Common myeloid progenitor, CD34-positive (primary cell): ENCODE results near the gene FAM200B.

Experiments
- CTCF ChIA-PET: fragments of 350-600 bp; sonication (Branson Sonifier 250); formaldehyde crosslinking; loops from one replicate; lab custom pipeline; 2021; ENCODE audit warnings: antibody characterized with exemption; lab: Charles Lee
- POLR2A ChIA-PET: fragments of 350-600 bp; sonication (Branson Sonifier 250); formaldehyde crosslinking; loops from one replicate; lab custom pipeline; 2021; ENCODE audit warnings: antibody characterized with exemption; lab: Charles Lee
- DNase-seq, 3 donors: peaks; one replicate each; pipeline versions ENCODE4 v3.0.0 to v3.0.0-alpha.2; 2013
- H3K27ac ChIP-seq, 2 experiments: 1 replicate in 1 of 2; 2 replicates in 1 of 2; pipeline ENCODE4 v1.7.0; 2013; ENCODE audit warnings: inconsistent platforms in 2 of 2, low read length in 2 of 2, mild to moderate bottlenecking in 2 of 2, low read depth in 1 of 2, moderate library complexity in 1 of 2; ENCODE audit not compliant: severe bottlenecking in 2 of 2, insufficient read depth in 1 of 2, poor library complexity in 1 of 2
- H3K27me3 ChIP-seq, 5 experiments: replicated peaks in 2 of 5; 1 replicate in 3 of 5; 2 replicates in 2 of 5; pipeline versions ENCODE4 v1.6.1 to v1.7.0; 2013; ENCODE audit warnings: low read length in 4 of 5, mild to moderate bottlenecking in 2 of 5, moderate library complexity in 2 of 5, inconsistent platforms in 1 of 5; ENCODE audit not compliant: insufficient read depth in 5 of 5, control insufficient read depth in 4 of 5
- H3K36me3 ChIP-seq, 4 experiments: 1 replicate in 2 of 4; 2 replicates in 2 of 4; pipeline versions ENCODE4 v1.6.1 to v1.7.0; 2013; ENCODE audit warnings: low read length in 3 of 4, control low read depth in 1 of 4, mild to moderate bottlenecking in 1 of 4; ENCODE audit not compliant: control insufficient read depth in 4 of 4, insufficient read depth in 4 of 4
- H3K4me1 ChIP-seq, 4 experiments: 1 replicate in 3 of 4; 2 replicates in 1 of 4; pipeline versions ENCODE4 v1.6.1 to v1.7.1; 2013; ENCODE audit warnings: low read length in 3 of 4, mild to moderate bottlenecking in 3 of 4, control low read depth in 1 of 4, inconsistent platforms in 1 of 4, moderate library complexity in 1 of 4; ENCODE audit not compliant: control insufficient read depth in 4 of 4, insufficient read depth in 4 of 4; ENCODE audit errors: control extremely low read depth in 1 of 4
- H3K4me3 ChIP-seq, 7 experiments: 1 replicate in 4 of 7; 2 replicates in 3 of 7; pipeline versions ENCODE4 v1.5.1 to v1.7.0; 2013; ENCODE audit warnings: mild to moderate bottlenecking in 7 of 7, low read length in 6 of 7, moderate library complexity in 6 of 7, inconsistent platforms in 2 of 7, low read depth in 2 of 7, control low read depth in 1 of 7; ENCODE audit not compliant: insufficient read depth in 4 of 7, control insufficient read depth in 1 of 7; ENCODE audit errors: extremely low read depth in 1 of 7
- H3K9me3 ChIP-seq, 5 experiments: 1 replicate in 4 of 5; 2 replicates in 1 of 5; pipeline versions ENCODE4 v1.6.1 to v1.7.1; 2013; ENCODE audit warnings: low read length in 4 of 5, mild to moderate bottlenecking in 2 of 5, inconsistent platforms in 1 of 5, low read depth in 1 of 5, moderate library complexity in 1 of 5; ENCODE audit not compliant: control insufficient read depth in 4 of 5, insufficient read depth in 2 of 5; ENCODE audit errors: control extremely low read depth in 1 of 5
- WGBS: methylation state at CpG from one replicate; pipeline ENCODE4 v1.1.5; 2013; ENCODE audit not compliant: insufficient coverage; 5-methylcytosine and 5-hydroxymethylcytosine counted together

FAM200B gene

GRCh38 chr4:15682242-15683142 lies 865 bp downstream of the FAM200B start:
- Histone ChIP-seq H3K4me3 (peak overlapping the region; percentile 79 to 99 (median 94)), H3K27ac (peak overlapping the region; percentile 71 to 92), H3K27me3 (no peaks in the 10 kb centered on the region), H3K36me3 (peaks cover 7 to 15% (median 9%) of the 10 kb centered on the region in 4 experiments), H3K4me1 (peaks cover 13 to 27% (median 19%) of the 10 kb centered on the region in 4 experiments), H3K9me3 (no peaks in the 10 kb centered on the region)
- CTCF ChIA-PET = interaction anchor here (0.6 to 2.2 kb wide), 4 partner anchors 25 to 501 kb away, joined by 3 to 6 read pairs (median 3); no protein-coding TSS in a partner anchor
- POLR2A ChIA-PET = interaction anchor here (0.7 kb wide), 1 partner anchor 26 kb away, joined by 3 read pairs; no protein-coding TSS in a partner anchor
- 90% methylated on average over 2 of the region's 6 CpGs for WGBS
- peak in 2 of 3 donors; percentile 36 to 45 for DNase-seq

GRCh38 chr4:15683143-15683495 lies 1.5 kb downstream of the FAM200B start:
- H3K4me3 ChIP-seq = peak overlapping the region in 1 of 7 experiments; percentile 79
- ChIA-PET CTCF (interaction anchor here (0.6 to 1.4 kb wide), 3 partner anchors 30 to 501 kb away, joined by 3 read pairs; no protein-coding TSS in a partner anchor), POLR2A (no interaction called here)
- 100% methylated on average over 1 of the region's 2 CpGs for WGBS
- peaks cover 13 to 26% (median 19%) of the 10 kb centered on the region in 4 experiments for H3K4me1 ChIP-seq
- H3K9me3 ChIP-seq = no peaks in the 10 kb centered on the region
- peak in 1 of 3 donors; percentile 28 for DNase-seq
- peaks cover 7 to 20% (median 9%) of the 10 kb centered on the region in 4 experiments for H3K36me3 ChIP-seq
- H3K27ac ChIP-seq = no peak overlapping the region
- H3K27me3 ChIP-seq = no peaks in the 10 kb centered on the region

- Histone ChIP-seq H3K4me3 (no peak overlapping the region), H3K9me3 (no peaks in the 10 kb centered on the region), H3K4me1 (peaks cover 13 to 24% (median 17%) of the 10 kb centered on the region in 4 experiments), H3K27ac (no peak overlapping the region), H3K27me3 (no peaks in the 10 kb centered on the region), H3K36me3 (peaks cover 7 to 22% (median 9%) of the 10 kb centered on the region in 4 experiments)
- ChIA-PET POLR2A (no interaction called here), CTCF (interaction anchor here (0.8 to 1.4 kb wide), 3 partner anchors 18 to 208 kb away, joined by 3 read pairs; partner anchors contain the start of gene BST1)
- WGBS = 100% methylated on average over 1 of the region's 1 CpG
- no peak for DNase-seq
Measured at GRCh38 chr4:15684498-15684897, 2.9 kb downstream of the FAM200B start.

- no peak overlapping the region for H3K27ac ChIP-seq
- no peaks in the 10 kb centered on the region for H3K9me3 ChIP-seq
- peaks cover 2 to 8% (median 2%) of the 10 kb centered on the region in 4 experiments for H3K4me1 ChIP-seq
- no peak for DNase-seq
- H3K27me3 ChIP-seq = no peaks in the 10 kb centered on the region
- H3K36me3 ChIP-seq = peaks cover 7 to 22% (median 9%) of the 10 kb centered on the region in 4 experiments
- 100% methylated on average over 2 of the region's 5 CpGs for WGBS
- CTCF ChIA-PET = interaction anchor here (1.5 kb wide), 1 partner anchor 12 kb away, joined by 3 read pairs; no protein-coding TSS in a partner anchor
- POLR2A ChIA-PET = no interaction called here
- no peak overlapping the region for H3K4me3 ChIP-seq
Measured at GRCh38 chr4:15688051-15688450, 6.4 kb downstream of the FAM200B start.

- peaks cover 0 to 5% (median 1%) of the 10 kb centered on the region in 4 experiments for H3K4me1 ChIP-seq
- CTCF ChIA-PET = no interaction called here
- 71% methylated on average over 1 of the region's 2 CpGs for WGBS
- no peak overlapping the region for H3K27ac ChIP-seq
- no peak overlapping the region for H3K4me3 ChIP-seq
- H3K27me3 ChIP-seq = no peaks in the 10 kb centered on the region
- no peaks in the 10 kb centered on the region for H3K9me3 ChIP-seq
- H3K36me3 ChIP-seq = peaks cover 7 to 22% (median 9%) of the 10 kb centered on the region in 4 experiments
- no peak for DNase-seq
- POLR2A ChIA-PET = no interaction called here
Measured at GRCh38 chr4:15689540-15689939, 7.9 kb downstream of the FAM200B start.

- no peak for DNase-seq
- WGBS = 100% methylated on average over 1 of the region's 7 CpGs
- Histone ChIP-seq H3K27ac (no peak overlapping the region), H3K9me3 (no peaks in the 10 kb centered on the region), H3K36me3 (peaks cover 7 to 22% (median 8%) of the 10 kb centered on the region in 4 experiments), H3K4me3 (no peak overlapping the region), H3K27me3 (no peaks in the 10 kb centered on the region), H3K4me1 (peaks cover 0 to 5% (median 1%) of the 10 kb centered on the region in 4 experiments)
- ChIA-PET CTCF (no interaction called here), POLR2A (no interaction called here)
Measured at GRCh38 chr4:15690020-15690809, 8.6 kb downstream of the FAM200B start.
